MM.1S (cell line): ENCODE results near the gene ACTC1.

Experiments used
- DNase-seq: peaks from one replicate; pipeline ENCODE4 v3.0.0-alpha.2; 2015
- H2AFZ ChIP-seq: fragments of 300-600 bp; sonication (generic); 2 replicates; pipeline ENCODE4 v1.6.0; 2016; ENCODE audit warnings: antibody characterized with exemption, low read length
- H3F3A ChIP-seq: fragments of 300-600 bp; sonication (generic); 2 replicates; pipeline ENCODE4 v1.6.1; 2016; ENCODE audit warnings: mild to moderate bottlenecking, antibody characterized with exemption, low read length, moderate library complexity, mixed read lengths; ENCODE audit not compliant: insufficient read depth
- H3K27ac ChIP-seq: fragments of 300-600 bp; sonication (generic); 2 replicates; pipeline ENCODE4 v1.5.1; 2016; ENCODE audit warnings: mild to moderate bottlenecking, low read length
- H3K27me3 ChIP-seq: fragments of 300-600 bp; sonication (generic); replicated peaks from 2 replicates; pipeline ENCODE4 v1.6.0; 2016; ENCODE audit warnings: low read length; ENCODE audit not compliant: insufficient read depth
- H3K36me3 ChIP-seq: fragments of 300-600 bp; sonication (generic); replicated peaks from 2 replicates; pipeline ENCODE4 v1.6.1; 2016; ENCODE audit warnings: mild to moderate bottlenecking, low read length, mixed read lengths; ENCODE audit not compliant: insufficient read depth
- H3K4me1 ChIP-seq: fragments of 300-600 bp; sonication (generic); 2 replicates; pipeline ENCODE4 v1.6.1; 2016; ENCODE audit warnings: low read length, mixed read lengths
- H3K4me2 ChIP-seq: fragments of 300-600 bp; sonication (generic); 2 replicates; pipeline ENCODE4 v1.6.0; 2016; ENCODE audit warnings: low read depth, low read length
- H3K4me3 ChIP-seq: fragments of 300-600 bp; sonication (generic); 2 replicates; pipeline ENCODE4 v1.5.1; 2016; ENCODE audit warnings: low read length, mixed read lengths
- H3K79me2 ChIP-seq: fragments of 300-600 bp; sonication (generic); 2 replicates; pipeline ENCODE4 v1.6.1; 2016; ENCODE audit warnings: mixed run types, low read length, mixed read lengths
- H3K9ac ChIP-seq: fragments of 300-600 bp; sonication (generic); 2 replicates; pipeline ENCODE4 v1.6.1; 2016; ENCODE audit warnings: low read length, mixed read lengths
- H3K9me2 ChIP-seq: fragments of 300-600 bp; sonication (generic); replicated peaks from 2 replicates; pipeline ENCODE4 v1.6.1; 2016; ENCODE audit warnings: mild to moderate bottlenecking, low read length, mixed read lengths; ENCODE audit not compliant: insufficient read depth
- H3K9me3 ChIP-seq: fragments of 300-600 bp; sonication (generic); replicated peaks from 2 replicates; pipeline ENCODE4 v1.6.1; 2016; ENCODE audit warnings: mild to moderate bottlenecking, low read length, mixed read lengths; ENCODE audit not compliant: insufficient read depth
- H4K20me1 ChIP-seq: fragments of 300-600 bp; sonication (generic); 2 replicates; pipeline ENCODE4 v1.6.1; 2016; ENCODE audit warnings: mild to moderate bottlenecking, low read length, moderate library complexity, mixed read lengths; ENCODE audit not compliant: insufficient read depth
- CTCF ChIP-seq: fragments of 300-600 bp; sonication (generic); IDR thresholded peaks from 2 replicates; pipeline ENCODE4 v1.5.1; 2016; ENCODE audit warnings: antibody characterized with exemption, low read length, mixed read lengths
- EZH2 ChIP-seq: fragments of 300-600 bp; sonication (generic); optimal IDR thresholded peaks from 2 replicates; pipeline ENCODE3; 2017; ENCODE audit warnings: low read depth, mild to moderate bottlenecking, antibody characterized with exemption, low read length, mixed read lengths
- EZH2phosphoT487 ChIP-seq: fragments of 300-600 bp; sonication (generic); IDR thresholded peaks from 2 replicates; pipeline ENCODE4 v1.6.1; 2018; ENCODE audit warnings: antibody characterized with exemption, low read length

ACTC1 gene

GRCh38 chr15:34802371-34802770 lies 7.0 kb upstream of the ACTC1 start:
- Histone ChIP-seq H4K20me1 (no peaks in the 10 kb centered on the region), H3K9me2 (no peaks in the 10 kb centered on the region), H3K27ac (no peak overlapping the region), H3K36me3 (no peaks in the 10 kb centered on the region), H3K27me3 (no peaks in the 10 kb centered on the region), H3F3A (no peaks in the 10 kb centered on the region), H3K9ac (no peak overlapping the region), H3K4me1 (no peaks in the 10 kb centered on the region), H2AFZ (no peak overlapping the region), H3K9me3 (no peaks in the 10 kb centered on the region), H3K4me3 (no peak overlapping the region), H3K79me2 (no peaks in the 10 kb centered on the region), H3K4me2 (no peak overlapping the region)
- DNase-seq, result no peak
- TF ChIP-seq EZH2phosphoT487 (no peak), CTCF (no peak), EZH2 (no peak)

GRCh38 chr15:34799149-34800101 lies 4.1 kb upstream of the ACTC1 start:
- H3K27me3 ChIP-seq, result no peaks in the 10 kb centered on the region
- H3F3A ChIP-seq, result no peaks in the 10 kb centered on the region
- H3K36me3 ChIP-seq, result no peaks in the 10 kb centered on the region
- TF ChIP-seq CTCF, result no peak
- no peak for TF ChIP-seq EZH2phosphoT487
- TF ChIP-seq EZH2, result no peak
- no peaks in the 10 kb centered on the region for H4K20me1 ChIP-seq
- no peak overlapping the region for H3K4me3 ChIP-seq
- no peaks in the 10 kb centered on the region for H3K4me1 ChIP-seq
- no peak overlapping the region for H3K27ac ChIP-seq
- no peak overlapping the region for H2AFZ ChIP-seq
- no peak overlapping the region for H3K4me2 ChIP-seq
- DNase-seq, result no peak
- no peaks in the 10 kb centered on the region for H3K9me3 ChIP-seq
- no peak overlapping the region for H3K9ac ChIP-seq
- no peaks in the 10 kb centered on the region for H3K9me2 ChIP-seq
- H3K79me2 ChIP-seq, result no peaks in the 10 kb centered on the region

GRCh38 chr15:34796847-34797435 lies 1.6 kb upstream of the ACTC1 start:
- no peaks in the 10 kb centered on the region for H3K79me2 ChIP-seq
- H3F3A ChIP-seq, result no peaks in the 10 kb centered on the region
- no peaks in the 10 kb centered on the region for H3K36me3 ChIP-seq
- no peak overlapping the region for H3K27ac ChIP-seq
- no peak for TF ChIP-seq CTCF
- no peak for TF ChIP-seq EZH2
- no peak for TF ChIP-seq EZH2phosphoT487
- no peaks in the 10 kb centered on the region for H3K9me2 ChIP-seq
- DNase-seq, result no peak
- no peaks in the 10 kb centered on the region for H4K20me1 ChIP-seq
- no peak overlapping the region for H3K4me3 ChIP-seq
- H3K9me3 ChIP-seq, result no peaks in the 10 kb centered on the region
- no peak overlapping the region for H3K9ac ChIP-seq
- H3K4me2 ChIP-seq, result no peak overlapping the region
- H3K27me3 ChIP-seq, result no peaks in the 10 kb centered on the region
- no peaks in the 10 kb centered on the region for H3K4me1 ChIP-seq
- no peak overlapping the region for H2AFZ ChIP-seq
